GM23338 (cell line): ENCODE results near the gene GNA12. TPM values are rescaled to one million over a fixed set of nuclear protein-coding genes. Genes with fewer than 3 reads are reported as not detected.

ENCODE experiments used
- ATAC-seq: fragments of 200-7000 bp; cut with Tn5 transposase; 3 replicates; pipeline ENCODE4 v1.9.1; 2020
- DNase-seq: peaks from one replicate; pipeline ENCODE4 v3.0.0-alpha.2; 2015; ENCODE audit warnings: low spot score
- H2AFZ ChIP-seq: fragments of 200-600 bp; sonication (generic); 2 replicates; pipeline ENCODE4 v1.8.0; 2016; ENCODE audit warnings: antibody characterized with exemption, mild to moderate bottlenecking, moderate library complexity
- H3F3A ChIP-seq: fragments of 200-600 bp; sonication (generic); replicated peaks from 2 replicates; pipeline ENCODE4 v1.8.0; 2017; ENCODE audit warnings: antibody characterized with exemption, mixed run types, low read depth
- H3K27ac ChIP-seq: fragments of 200-600 bp; sonication (generic); 2 replicates; pipeline ENCODE4 v1.6.1; 2016; ENCODE audit warnings: low read depth
- H3K27me3 ChIP-seq: fragments of 200-600 bp; sonication (generic); 2 replicates; pipeline ENCODE4 v1.8.0; 2016; ENCODE audit warnings: mild to moderate bottlenecking, mixed run types, moderate library complexity; ENCODE audit not compliant: insufficient read depth
- H3K36me3 ChIP-seq: fragments of 200-600 bp; sonication (generic); 2 replicates; pipeline ENCODE4 v1.8.0; 2016; ENCODE audit warnings: mild to moderate bottlenecking; ENCODE audit not compliant: insufficient read depth
- H3K4me1 ChIP-seq: fragments of 200-600 bp; sonication (generic); 2 replicates; pipeline ENCODE4 v1.8.0; 2016; ENCODE audit warnings: mild to moderate bottlenecking, moderate library complexity; ENCODE audit not compliant: insufficient read depth
- H3K4me2 ChIP-seq: fragments of 200-600 bp; sonication (generic); 2 replicates; pipeline ENCODE4 v1.7.1; 2017; ENCODE audit warnings: mixed run types
- H3K4me3 ChIP-seq: fragments of 200-600 bp; sonication (generic); 2 replicates; pipeline ENCODE4 v1.6.1; 2016; ENCODE audit warnings: mixed run types
- H3K79me2 ChIP-seq: fragments of 200-600 bp; sonication (generic); replicated peaks from 2 replicates; pipeline ENCODE4 v1.8.0; 2017; ENCODE audit warnings: mild to moderate bottlenecking; ENCODE audit not compliant: insufficient read depth
- H3K9me2 ChIP-seq: fragments of 200-600 bp; sonication (generic); 2 replicates; pipeline ENCODE4 v1.8.0; 2017; ENCODE audit not compliant: insufficient read depth
- H4K20me1 ChIP-seq: fragments of 200-600 bp; sonication (generic); replicated peaks from 2 replicates; pipeline ENCODE4 v1.8.0; 2017; ENCODE audit warnings: mild to moderate bottlenecking; ENCODE audit not compliant: insufficient read depth
- H3K27ac Mint-ChIP-seq: 2 replicates; pipeline ENCODE4 v1.8.0; 2020; ENCODE audit warnings: inconsistent platforms, mild to moderate bottlenecking, moderate library complexity, mixed read lengths
- H3K27me3 Mint-ChIP-seq: 3 replicates; pipeline ENCODE4 v1.8.0; 2022; ENCODE audit warnings: low read depth, mild to moderate bottlenecking, moderate library complexity, mixed read lengths, inconsistent platforms; ENCODE audit not compliant: insufficient read depth, poor library complexity
- H3K36me3 Mint-ChIP-seq: 3 replicates; pipeline ENCODE4 v1.8.0; 2021; ENCODE audit warnings: low read depth, mild to moderate bottlenecking, inconsistent platforms, moderate library complexity, mixed read lengths
- H3K4me1 Mint-ChIP-seq: 3 replicates; pipeline ENCODE4 v1.8.0; 2020; ENCODE audit warnings: mild to moderate bottlenecking, inconsistent platforms, mixed read lengths
- H3K4me3 Mint-ChIP-seq: 3 replicates; pipeline ENCODE4 v1.8.0; 2021; ENCODE audit warnings: moderate library complexity, mild to moderate bottlenecking, inconsistent platforms, mixed read lengths
- H3K9me3 Mint-ChIP-seq: 3 replicates; pipeline ENCODE4 v1.8.0; 2020; ENCODE audit warnings: moderate library complexity, mild to moderate bottlenecking, inconsistent platforms, mixed read lengths
- JUNB ChIP-seq: IDR thresholded peaks from one replicate; pipeline ENCODE4 v1.6.1; 2016; ENCODE audit warnings: antibody characterized with exemption; ENCODE audit not compliant: unreplicated experiment
- NANOG ChIP-seq: IDR thresholded peaks from 2 replicates; pipeline ENCODE4 v1.6.1; 2016; ENCODE audit warnings: antibody characterized with exemption, borderline replicate concordance
- POLR2AphosphoS5 ChIP-seq: IDR thresholded peaks from 2 replicates; pipeline ENCODE4 v1.6.1; 2016; ENCODE audit warnings: antibody characterized with exemption, low read depth
- ZNF114 ChIP-seq: fragments of 250-450 bp; sonication (Bioruptor Pico); IDR thresholded peaks from 2 replicates; pipeline ENCODE4 v1.5.0; 2020; ENCODE audit warnings: mild to moderate bottlenecking, moderate library complexity
- ZNF331 ChIP-seq: fragments of 250-450 bp; sonication (Bioruptor Pico); IDR thresholded peaks from 2 replicates; pipeline ENCODE4 v1.5.0; 2020; ENCODE audit warnings: low read depth, mild to moderate bottlenecking, moderate library complexity
- polyA plus RNA-seq: library from polyadenylated mRNA; unstranded; fragments of >200 nt; fragmentation: Nextera tagmentation; extraction: Ambion mirVana; gene quantifications from 2 replicates; pipeline ENCODE4 v1.2.1, GENCODE V29; 2016
- total RNA-seq: library from RNA; depleted of rRNA; stranded (reverse); fragments of >200 nt; shearing (Covaris generic); gene quantifications from 2 replicates; pipeline ENCODE4 v1.2.3, GENCODE V29; 2014
- TF ChIP-seq, protein P1 (sequence below), 2 experiments: fragments of 200-600 bp in 1 of 2; sonication (generic) in 1 of 2; conservative IDR thresholded peaks; 2 replicates each; pipeline versions ENCODE4 v1.5.1 to v1.6.1; 2016 to 2017; ENCODE audit warnings: antibody characterized with exemption in 2 of 2, low read depth in 2 of 2, mild to moderate bottlenecking in 2 of 2, moderate library complexity in 1 of 2
- TF ChIP-seq, protein P2 (sequence below): IDR thresholded peaks from one replicate; pipeline ENCODE4 v1.6.1; 2018; ENCODE audit warnings: antibody characterized with exemption; ENCODE audit not compliant: unreplicated experiment
- TF ChIP-seq, protein P3 (sequence below): fragments of 250-450 bp; sonication (Bioruptor Pico); IDR thresholded peaks from 2 replicates; pipeline ENCODE4 v1.5.0; 2020; ENCODE audit warnings: mild to moderate bottlenecking, moderate library complexity

Gene GNA12
- total and polyA plus RNA-seq, 2 experiments from 2014 or later = 24.0 to 87.7 TPM

DNA sequence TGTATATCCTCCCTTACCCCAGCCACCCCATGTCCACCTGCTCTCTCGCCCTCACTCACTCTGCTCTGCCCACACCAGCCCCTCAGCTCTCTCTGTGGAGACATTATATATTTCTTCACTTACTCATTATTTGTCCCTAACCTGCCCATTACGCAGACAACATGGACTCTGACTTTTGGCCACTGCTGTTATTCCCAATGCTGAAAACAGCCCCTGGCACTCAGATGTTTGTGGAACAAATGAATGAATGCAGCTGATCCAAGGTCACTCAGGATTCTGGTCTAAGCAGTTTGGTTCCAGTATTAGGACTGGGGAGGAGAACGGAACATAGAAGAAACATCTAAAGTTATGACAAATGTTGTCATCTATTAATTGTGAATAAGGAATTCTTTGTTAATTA lies 26.7 kb downstream of the GNA12 start:
- H3K27me3 Mint-ChIP-seq = peaks cover 30% of the 10 kb centered on the region
- H3F3A ChIP-seq = peaks cover 13% of the 10 kb centered on the region
- peak overlapping the region; percentile 39; the same call in 1 of the 2 replicates for H3K27ac ChIP-seq
- no peaks in the 10 kb centered on the region for H4K20me1 ChIP-seq
- peaks cover 76% of the 10 kb centered on the region for H3K4me1 ChIP-seq
- H3K4me1 Mint-ChIP-seq = peaks cover 82% of the 10 kb centered on the region
- TF ChIP-seq ZNF114 (no peak), POLR2AphosphoS5 (no peak), JUNB (no peak), NANOG (no peak)
- TF ChIP-seq, protein P1, sequence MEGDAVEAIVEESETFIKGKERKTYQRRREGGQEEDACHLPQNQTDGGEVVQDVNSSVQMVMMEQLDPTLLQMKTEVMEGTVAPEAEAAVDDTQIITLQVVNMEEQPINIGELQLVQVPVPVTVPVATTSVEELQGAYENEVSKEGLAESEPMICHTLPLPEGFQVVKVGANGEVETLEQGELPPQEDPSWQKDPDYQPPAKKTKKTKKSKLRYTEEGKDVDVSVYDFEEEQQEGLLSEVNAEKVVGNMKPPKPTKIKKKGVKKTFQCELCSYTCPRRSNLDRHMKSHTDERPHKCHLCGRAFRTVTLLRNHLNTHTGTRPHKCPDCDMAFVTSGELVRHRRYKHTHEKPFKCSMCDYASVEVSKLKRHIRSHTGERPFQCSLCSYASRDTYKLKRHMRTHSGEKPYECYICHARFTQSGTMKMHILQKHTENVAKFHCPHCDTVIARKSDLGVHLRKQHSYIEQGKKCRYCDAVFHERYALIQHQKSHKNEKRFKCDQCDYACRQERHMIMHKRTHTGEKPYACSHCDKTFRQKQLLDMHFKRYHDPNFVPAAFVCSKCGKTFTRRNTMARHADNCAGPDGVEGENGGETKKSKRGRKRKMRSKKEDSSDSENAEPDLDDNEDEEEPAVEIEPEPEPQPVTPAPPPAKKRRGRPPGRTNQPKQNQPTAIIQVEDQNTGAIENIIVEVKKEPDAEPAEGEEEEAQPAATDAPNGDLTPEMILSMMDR (conservative IDR thresholded peaks at IDR 0.05; ENCODE audit: low read depth in 2 of 2) = no peak
- TF ChIP-seq, protein P2, sequence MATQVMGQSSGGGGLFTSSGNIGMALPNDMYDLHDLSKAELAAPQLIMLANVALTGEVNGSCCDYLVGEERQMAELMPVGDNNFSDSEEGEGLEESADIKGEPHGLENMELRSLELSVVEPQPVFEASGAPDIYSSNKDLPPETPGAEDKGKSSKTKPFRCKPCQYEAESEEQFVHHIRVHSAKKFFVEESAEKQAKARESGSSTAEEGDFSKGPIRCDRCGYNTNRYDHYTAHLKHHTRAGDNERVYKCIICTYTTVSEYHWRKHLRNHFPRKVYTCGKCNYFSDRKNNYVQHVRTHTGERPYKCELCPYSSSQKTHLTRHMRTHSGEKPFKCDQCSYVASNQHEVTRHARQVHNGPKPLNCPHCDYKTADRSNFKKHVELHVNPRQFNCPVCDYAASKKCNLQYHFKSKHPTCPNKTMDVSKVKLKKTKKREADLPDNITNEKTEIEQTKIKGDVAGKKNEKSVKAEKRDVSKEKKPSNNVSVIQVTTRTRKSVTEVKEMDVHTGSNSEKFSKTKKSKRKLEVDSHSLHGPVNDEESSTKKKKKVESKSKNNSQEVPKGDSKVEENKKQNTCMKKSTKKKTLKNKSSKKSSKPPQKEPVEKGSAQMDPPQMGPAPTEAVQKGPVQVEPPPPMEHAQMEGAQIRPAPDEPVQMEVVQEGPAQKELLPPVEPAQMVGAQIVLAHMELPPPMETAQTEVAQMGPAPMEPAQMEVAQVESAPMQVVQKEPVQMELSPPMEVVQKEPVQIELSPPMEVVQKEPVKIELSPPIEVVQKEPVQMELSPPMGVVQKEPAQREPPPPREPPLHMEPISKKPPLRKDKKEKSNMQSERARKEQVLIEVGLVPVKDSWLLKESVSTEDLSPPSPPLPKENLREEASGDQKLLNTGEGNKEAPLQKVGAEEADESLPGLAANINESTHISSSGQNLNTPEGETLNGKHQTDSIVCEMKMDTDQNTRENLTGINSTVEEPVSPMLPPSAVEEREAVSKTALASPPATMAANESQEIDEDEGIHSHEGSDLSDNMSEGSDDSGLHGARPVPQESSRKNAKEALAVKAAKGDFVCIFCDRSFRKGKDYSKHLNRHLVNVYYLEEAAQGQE = no peak
- no peak overlapping the region for H3K4me3 ChIP-seq
- H3K27me3 ChIP-seq = no peaks in the 10 kb centered on the region
- peaks cover 91% of the 10 kb centered on the region for H3K79me2 ChIP-seq
- H3K9me3 Mint-ChIP-seq = no peaks in the 10 kb centered on the region
- no peaks in the 10 kb centered on the region for H3K36me3 ChIP-seq
- H3K4me3 Mint-ChIP-seq = no peak overlapping the region
- ATAC-seq = no peak
- no peak overlapping the region; the same call in 1 of the 2 replicates for H3K27ac Mint-ChIP-seq
- no peak for DNase-seq
- no peak overlapping the region for H2AFZ ChIP-seq
- no peaks in the 10 kb centered on the region for H3K9me2 ChIP-seq
- H3K4me2 ChIP-seq = no peak overlapping the region
- H3K36me3 Mint-ChIP-seq = peaks cover 12% of the 10 kb centered on the region

DNA sequence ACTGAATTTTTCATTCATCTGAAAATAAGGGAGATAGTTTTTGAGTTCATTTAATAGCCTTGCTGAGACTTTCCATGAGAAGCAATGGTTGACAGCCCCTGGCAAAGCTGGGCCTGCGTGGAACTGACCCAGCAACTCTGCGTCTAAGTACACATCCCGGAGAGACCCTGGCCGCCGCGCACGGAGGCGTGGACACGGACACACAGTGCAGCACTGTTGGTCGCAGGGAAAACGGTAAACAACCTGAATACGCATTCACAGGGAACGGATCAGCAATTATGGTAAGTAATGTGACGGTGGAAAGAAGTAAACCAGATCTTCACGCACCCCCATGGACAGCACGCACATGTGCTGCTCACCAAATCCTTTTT lies 28.2 kb downstream of the GNA12 start:
- no peaks in the 10 kb centered on the region for H3K9me2 ChIP-seq
- DNase-seq (no peak), ATAC-seq (no peak)
- H4K20me1 ChIP-seq = no peaks in the 10 kb centered on the region
- peak overlapping the region; percentile 97 for H3K27ac ChIP-seq
- no peaks in the 10 kb centered on the region for H3K27me3 ChIP-seq
- H3K79me2 ChIP-seq = peaks cover 100% of the 10 kb centered on the region
- no peaks in the 10 kb centered on the region for H3K36me3 ChIP-seq
- peaks cover 80% of the 10 kb centered on the region for H3K4me1 ChIP-seq
- peaks cover 8% of the 10 kb centered on the region; the same call in 1 of the 2 replicates for H3F3A ChIP-seq
- H3K4me3 Mint-ChIP-seq = no peak overlapping the region
- peaks cover 29% of the 10 kb centered on the region for H3K27me3 Mint-ChIP-seq
- H2AFZ ChIP-seq = no peak overlapping the region
- peaks cover 18% of the 10 kb centered on the region for H3K36me3 Mint-ChIP-seq
- H3K4me3 ChIP-seq = no peak overlapping the region
- peaks cover 81% of the 10 kb centered on the region for H3K4me1 Mint-ChIP-seq
- peak overlapping the region; percentile 86 for H3K27ac Mint-ChIP-seq
- no peaks in the 10 kb centered on the region for H3K9me3 Mint-ChIP-seq
- 0 out of 2 replicates have a peak overlapping the region, but pooled peaks have one; percentile 48 for H3K4me2 ChIP-seq
- TF ChIP-seq, protein P3, sequence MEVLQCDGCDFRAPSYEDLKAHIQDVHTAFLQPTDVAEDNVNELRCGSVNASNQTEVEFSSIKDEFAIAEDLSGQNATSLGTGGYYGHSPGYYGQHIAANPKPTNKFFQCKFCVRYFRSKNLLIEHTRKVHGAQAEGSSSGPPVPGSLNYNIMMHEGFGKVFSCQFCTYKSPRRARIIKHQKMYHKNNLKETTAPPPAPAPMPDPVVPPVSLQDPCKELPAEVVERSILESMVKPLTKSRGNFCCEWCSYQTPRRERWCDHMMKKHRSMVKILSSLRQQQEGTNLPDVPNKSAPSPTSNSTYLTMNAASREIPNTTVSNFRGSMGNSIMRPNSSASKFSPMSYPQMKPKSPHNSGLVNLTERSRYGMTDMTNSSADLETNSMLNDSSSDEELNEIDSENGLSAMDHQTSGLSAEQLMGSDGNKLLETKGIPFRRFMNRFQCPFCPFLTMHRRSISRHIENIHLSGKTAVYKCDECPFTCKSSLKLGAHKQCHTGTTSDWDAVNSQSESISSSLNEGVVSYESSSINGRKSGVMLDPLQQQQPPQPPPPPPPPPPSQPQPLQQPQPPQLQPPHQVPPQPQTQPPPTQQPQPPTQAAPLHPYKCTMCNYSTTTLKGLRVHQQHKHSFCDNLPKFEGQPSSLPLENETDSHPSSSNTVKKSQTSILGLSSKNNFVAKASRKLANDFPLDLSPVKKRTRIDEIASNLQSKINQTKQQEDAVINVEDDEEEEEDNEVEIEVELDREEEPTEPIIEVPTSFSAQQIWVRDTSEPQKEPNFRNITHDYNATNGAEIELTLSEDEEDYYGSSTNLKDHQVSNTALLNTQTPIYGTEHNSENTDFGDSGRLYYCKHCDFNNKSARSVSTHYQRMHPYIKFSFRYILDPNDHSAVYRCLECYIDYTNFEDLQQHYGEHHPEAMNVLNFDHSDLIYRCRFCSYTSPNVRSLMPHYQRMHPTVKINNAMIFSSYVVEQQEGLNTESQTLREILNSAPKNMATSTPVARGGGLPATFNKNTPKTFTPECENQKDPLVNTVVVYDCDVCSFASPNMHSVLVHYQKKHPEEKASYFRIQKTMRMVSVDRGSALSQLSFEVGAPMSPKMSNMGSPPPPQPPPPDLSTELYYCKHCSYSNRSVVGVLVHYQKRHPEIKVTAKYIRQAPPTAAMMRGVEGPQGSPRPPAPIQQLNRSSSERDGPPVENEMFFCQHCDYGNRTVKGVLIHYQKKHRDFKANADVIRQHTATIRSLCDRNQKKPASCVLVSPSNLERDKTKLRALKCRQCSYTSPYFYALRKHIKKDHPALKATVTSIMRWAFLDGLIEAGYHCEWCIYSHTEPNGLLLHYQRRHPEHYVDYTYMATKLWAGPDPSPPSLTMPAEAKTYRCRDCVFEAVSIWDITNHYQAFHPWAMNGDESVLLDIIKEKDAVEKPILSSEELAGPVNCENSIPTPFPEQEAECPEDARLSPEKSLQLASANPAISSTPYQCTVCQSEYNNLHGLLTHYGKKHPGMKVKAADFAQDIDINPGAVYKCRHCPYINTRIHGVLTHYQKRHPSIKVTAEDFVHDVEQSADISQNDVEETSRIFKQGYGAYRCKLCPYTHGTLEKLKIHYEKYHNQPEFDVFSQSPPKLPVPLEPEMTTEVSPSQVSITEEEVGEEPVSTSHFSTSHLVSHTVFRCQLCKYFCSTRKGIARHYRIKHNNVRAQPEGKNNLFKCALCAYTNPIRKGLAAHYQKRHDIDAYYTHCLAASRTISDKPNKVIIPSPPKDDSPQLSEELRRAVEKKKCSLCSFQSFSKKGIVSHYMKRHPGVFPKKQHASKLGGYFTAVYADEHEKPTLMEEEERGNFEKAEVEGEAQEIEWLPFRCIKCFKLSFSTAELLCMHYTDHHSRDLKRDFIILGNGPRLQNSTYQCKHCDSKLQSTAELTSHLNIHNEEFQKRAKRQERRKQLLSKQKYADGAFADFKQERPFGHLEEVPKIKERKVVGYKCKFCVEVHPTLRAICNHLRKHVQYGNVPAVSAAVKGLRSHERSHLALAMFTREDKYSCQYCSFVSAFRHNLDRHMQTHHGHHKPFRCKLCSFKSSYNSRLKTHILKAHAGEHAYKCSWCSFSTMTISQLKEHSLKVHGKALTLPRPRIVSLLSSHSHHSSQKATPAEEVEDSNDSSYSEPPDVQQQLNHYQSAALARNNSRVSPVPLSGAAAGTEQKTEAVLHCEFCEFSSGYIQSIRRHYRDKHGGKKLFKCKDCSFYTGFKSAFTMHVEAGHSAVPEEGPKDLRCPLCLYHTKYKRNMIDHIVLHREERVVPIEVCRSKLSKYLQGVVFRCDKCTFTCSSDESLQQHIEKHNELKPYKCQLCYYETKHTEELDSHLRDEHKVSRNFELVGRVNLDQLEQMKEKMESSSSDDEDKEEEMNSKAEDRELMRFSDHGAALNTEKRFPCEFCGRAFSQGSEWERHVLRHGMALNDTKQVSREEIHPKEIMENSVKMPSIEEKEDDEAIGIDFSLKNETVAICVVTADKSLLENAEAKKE (CRISPR knock-in tag) = no peak
- no peak for TF ChIP-seq ZNF331 (CRISPR knock-in tag)
- TF ChIP-seq, protein P1 (conservative IDR thresholded peaks at IDR 0.05; ENCODE audit: low read depth in 2 of 2) = no peak
